ENCODE results near the gene CAVIN3. TPM values are rescaled to one million over a fixed set of nuclear protein-coding genes. Genes with fewer than 3 reads are reported as not detected.

The CAVIN3 gene
- total and polyA plus RNA-seq, 8 donors: 19.0 to 87.4 (median 34.2) TPM

GRCh38 chr11:6350043-6350442 lies 29.7 kb upstream of the CAVIN3 start:
- Histone ChIP-seq H3K27ac (no peak overlapping the region), H3K4me3 (no peak overlapping the region), H3K4me1 (no peaks in the 10 kb centered on the region), H3K27me3 (no peaks in the 10 kb centered on the region), H3K36me3 (no peaks in the 10 kb centered on the region), H3K9me3 (no peaks in the 10 kb centered on the region)
- no peak for ATAC-seq
- intact Hi-C loops (cut with DNase I): loop anchor here in 1 of 2 donors (5.0 kb wide), 1 partner anchor 53 kb away; no protein-coding TSS in a partner anchor
- DNase-seq: no peak
- TF ChIP-seq CTCF (IDR thresholded peaks at IDR 0.05): no peak

- no peak for TF ChIP-seq CTCF (IDR thresholded peaks at IDR 0.05)
- DNase-seq (no peak), ATAC-seq (no peak)
- Histone ChIP-seq H3K4me1 (no peaks in the 10 kb centered on the region), H3K9me3 (no peaks in the 10 kb centered on the region), H3K27me3 (no peaks in the 10 kb centered on the region), H3K36me3 (no peaks in the 10 kb centered on the region), H3K27ac (no peak overlapping the region), H3K4me3 (no peak overlapping the region)
- intact Hi-C loops (cut with DNase I): no loop called here
Observed at GRCh38 chr11:6345366-6345765, 25.1 kb upstream of the CAVIN3 start.

- H3K36me3 ChIP-seq: no peaks in the 10 kb centered on the region
- no peaks in the 10 kb centered on the region for H3K27me3 ChIP-seq
- H3K4me3 ChIP-seq: no peak overlapping the region
- TF ChIP-seq CTCF (IDR thresholded peaks at IDR 0.05): no peak
- no peak for ATAC-seq
- H3K4me1 ChIP-seq: peaks cover 0 to 2% of the 10 kb centered on the region in 2 donors
- DNase-seq: no peak
- no peak overlapping the region for H3K27ac ChIP-seq
- H3K9me3 ChIP-seq: no peaks in the 10 kb centered on the region
- intact Hi-C loops (cut with DNase I): no loop called here
Observed at GRCh38 chr11:6336293-6336692, 16.0 kb upstream of the CAVIN3 start.

- no peaks in the 10 kb centered on the region for H3K36me3 ChIP-seq
- no peak for ATAC-seq
- no peak for DNase-seq
- H3K9me3 ChIP-seq: no peaks in the 10 kb centered on the region
- H3K27me3 ChIP-seq: no peaks in the 10 kb centered on the region
- intact Hi-C loops (cut with DNase I): no loop called here
- TF ChIP-seq CTCF (IDR thresholded peaks at IDR 0.05): no peak
- H3K4me1 ChIP-seq: peaks cover 0 to 2% of the 10 kb centered on the region in 2 donors
- no peak overlapping the region for H3K4me3 ChIP-seq
- H3K27ac ChIP-seq: no peak overlapping the region
Observed at GRCh38 chr11:6334806-6335205, 14.5 kb upstream of the CAVIN3 start.

- intact Hi-C loops (cut with DNase I): no loop called here
- H3K36me3 ChIP-seq: no peaks in the 10 kb centered on the region
- H3K4me3 ChIP-seq: no peak overlapping the region
- peaks cover 0 to 2% of the 10 kb centered on the region in 2 donors for H3K4me1 ChIP-seq
- H3K27me3 ChIP-seq: no peaks in the 10 kb centered on the region
- ATAC-seq: no peak
- no peaks in the 10 kb centered on the region for H3K9me3 ChIP-seq
- no peak for TF ChIP-seq CTCF (IDR thresholded peaks at IDR 0.05)
- no peak overlapping the region for H3K27ac ChIP-seq
- DNase-seq: no peak
Observed at GRCh38 chr11:6333095-6333494, 12.8 kb upstream of the CAVIN3 start.

All from left lung (tissue), 10 donors.